SK-N-SH (cell line): ENCODE results near the gene BEST2.

ENCODE experiments used
- EP300 ChIP-seq, 2 experiments: IDR thresholded peaks; 2 replicates each; pipeline versions ENCODE4 v1.4.0 to v1.6.1; 2012; ENCODE audit warnings: borderline replicate concordance in 1 of 2, low read depth in 1 of 2, low read length in 1 of 2
- JUND ChIP-seq: IDR thresholded peaks from 2 replicates; pipeline ENCODE4 v1.4.0; 2012
- MEF2A ChIP-seq: IDR thresholded peaks from 2 replicates; pipeline ENCODE4 v1.4.0; 2012; ENCODE audit warnings: low read depth, borderline replicate concordance
- MXI1 ChIP-seq: IDR thresholded peaks from 2 replicates; pipeline ENCODE4 v1.6.1; 2012; ENCODE audit warnings: mild to moderate bottlenecking, low read depth, low read length, improper control_type of control experiment
- TAF1 ChIP-seq: IDR thresholded peaks from 2 replicates; pipeline ENCODE4 v1.6.1; 2012; ENCODE audit warnings: low read depth, mild to moderate bottlenecking, low read length, moderate library complexity, borderline replicate concordance
- TCF12 ChIP-seq: IDR thresholded peaks from 2 replicates; pipeline ENCODE4 v1.4.0; 2012
- USF2 ChIP-seq: fragments of 150-350 bp; IDR thresholded peaks from 2 replicates; pipeline ENCODE4 v1.6.1; 2017; ENCODE audit warnings: antibody characterized with exemption, low read length, low read depth, borderline replicate concordance
- TF ChIP-seq, protein P1 (sequence below): fragments of 200-600 bp; sonication (generic); IDR thresholded peaks from 2 replicates; pipeline ENCODE4 v1.6.1; 2017; ENCODE audit warnings: antibody characterized with exemption, mild to moderate bottlenecking, moderate library complexity

DNA sequence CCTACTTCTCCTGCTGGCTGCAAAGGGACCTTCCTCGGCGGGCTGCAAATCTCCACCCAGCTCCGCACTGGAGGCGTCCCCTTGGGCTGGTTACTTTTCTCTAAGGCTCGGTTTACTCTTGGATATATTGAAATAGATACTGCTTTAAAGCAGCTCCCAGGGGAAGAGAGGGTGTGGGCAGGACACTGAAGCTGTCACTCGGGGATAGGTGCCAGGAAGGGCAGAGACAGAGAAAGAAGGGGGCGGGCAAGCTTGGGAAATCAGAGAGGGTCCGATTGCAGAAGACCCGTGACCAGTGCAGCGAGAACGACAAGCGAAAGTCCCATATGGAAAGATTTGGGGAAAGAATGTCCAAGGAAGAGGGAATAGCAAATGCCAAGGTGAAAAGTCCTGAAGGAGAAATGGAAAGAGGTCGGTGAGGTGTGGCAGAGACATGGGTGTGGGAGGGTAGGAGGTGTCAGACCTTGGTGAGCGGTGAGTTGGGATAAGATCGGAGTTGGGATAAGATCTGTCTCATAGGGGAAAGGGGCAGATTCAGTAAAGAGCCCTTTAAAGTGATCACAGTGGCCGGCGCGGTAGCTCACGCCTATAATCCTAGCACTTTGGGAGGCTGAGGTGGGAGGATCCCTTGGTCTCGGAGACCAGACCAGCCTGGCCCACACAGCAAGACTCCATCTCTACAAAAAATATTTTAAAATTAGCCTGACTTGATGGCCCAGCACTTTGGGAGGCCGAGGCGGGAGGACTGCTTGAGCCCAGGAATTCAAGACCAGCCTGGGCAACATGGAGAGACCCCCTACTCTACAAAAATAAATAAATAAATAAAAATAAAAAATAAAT, 50.9 kb downstream of the BEST2 start:
- TF ChIP-seq, protein P1, sequence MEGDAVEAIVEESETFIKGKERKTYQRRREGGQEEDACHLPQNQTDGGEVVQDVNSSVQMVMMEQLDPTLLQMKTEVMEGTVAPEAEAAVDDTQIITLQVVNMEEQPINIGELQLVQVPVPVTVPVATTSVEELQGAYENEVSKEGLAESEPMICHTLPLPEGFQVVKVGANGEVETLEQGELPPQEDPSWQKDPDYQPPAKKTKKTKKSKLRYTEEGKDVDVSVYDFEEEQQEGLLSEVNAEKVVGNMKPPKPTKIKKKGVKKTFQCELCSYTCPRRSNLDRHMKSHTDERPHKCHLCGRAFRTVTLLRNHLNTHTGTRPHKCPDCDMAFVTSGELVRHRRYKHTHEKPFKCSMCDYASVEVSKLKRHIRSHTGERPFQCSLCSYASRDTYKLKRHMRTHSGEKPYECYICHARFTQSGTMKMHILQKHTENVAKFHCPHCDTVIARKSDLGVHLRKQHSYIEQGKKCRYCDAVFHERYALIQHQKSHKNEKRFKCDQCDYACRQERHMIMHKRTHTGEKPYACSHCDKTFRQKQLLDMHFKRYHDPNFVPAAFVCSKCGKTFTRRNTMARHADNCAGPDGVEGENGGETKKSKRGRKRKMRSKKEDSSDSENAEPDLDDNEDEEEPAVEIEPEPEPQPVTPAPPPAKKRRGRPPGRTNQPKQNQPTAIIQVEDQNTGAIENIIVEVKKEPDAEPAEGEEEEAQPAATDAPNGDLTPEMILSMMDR = no peak
- TF ChIP-seq USF2 (no peak), MEF2A (no peak), JUND (no peak), EP300 (IDR thresholded peaks at IDR 0.05; ENCODE audit: borderline replicate concordance in 1 of 2, low read depth in 1 of 2, low read length in 1 of 2) (no peak), TCF12 (no peak), MXI1 (no peak; the same call in 1 of the 2 replicates), TAF1 (no peak)
